Raji (cell line): ENCODE results near the gene GPX4.

ENCODE experiments used
- POLR2A ChIP-seq: IDR thresholded peaks from 2 replicates; pipeline ENCODE4 v1.6.1; 2011; ENCODE audit warnings: low read depth, low read length, control low read depth; ENCODE audit not compliant: insufficient read depth

GPX4 gene

GRCh38 chr19:1085676-1086442, 17.9 kb upstream of the GPX4 start:
- 0 out of 2 replicates have a peak, but pooled peaks have one; percentile 1 for TF ChIP-seq POLR2A

GRCh38 chr19:1086613-1087012, 17.2 kb upstream of the GPX4 start:
- no peak; the same call in 1 of the 2 replicates for TF ChIP-seq POLR2A

GRCh38 chr19:1087813-1088415, 15.9 kb upstream of the GPX4 start:
- TF ChIP-seq POLR2A: peak; percentile 2; the same call in 1 of the 2 replicates

- TF ChIP-seq POLR2A: no peak
Measured at GRCh38 chr19:1088416-1089010, 15.3 kb upstream of the GPX4 start.

- TF ChIP-seq POLR2A: no peak
Measured at GRCh38 chr19:1089126-1089771, 14.5 kb upstream of the GPX4 start.

- no peak for TF ChIP-seq POLR2A
Measured at GRCh38 chr19:1089891-1090290, 13.9 kb upstream of the GPX4 start.

- TF ChIP-seq POLR2A: no peak
Measured at GRCh38 chr19:1090731-1091543, 12.9 kb upstream of the GPX4 start.

- TF ChIP-seq POLR2A: no peak
Measured at GRCh38 chr19:1091544-1092175, 12.1 kb upstream of the GPX4 start.

GRCh38 chr19:1093330-1093729, 10.5 kb upstream of the GPX4 start:
- TF ChIP-seq POLR2A: no peak

- TF ChIP-seq POLR2A: no peak
Measured at GRCh38 chr19:1093811-1094553, 9.8 kb upstream of the GPX4 start.

GRCh38 chr19:1094655-1094977, 9.2 kb upstream of the GPX4 start:
- no peak for TF ChIP-seq POLR2A

- TF ChIP-seq POLR2A: peak; percentile 86
Measured at GRCh38 chr19:1094978-1095701, 8.7 kb upstream of the GPX4 start, which contains the start of gene POLR2E. Gene POLR2E, minus strand, starts transcription at chr19:1095375. Its CDS starts 60 bp downstream, at chr19:1095315.

GRCh38 chr19:1097810-1098176, 6.0 kb upstream of the GPX4 start:
- no peak for TF ChIP-seq POLR2A
